Thoracic aorta (tissue), 2 donors: ENCODE results near the gene RAPGEFL1. TPM values are rescaled to one million over a fixed set of nuclear protein-coding genes. Genes with fewer than 3 reads are reported as not detected.
"Not testable (repeated sequence)": the region's sequence is repeated elsewhere in the genome, so short reads cannot be mapped to it uniquely, and the experiment has no call there.

ENCODE experiments used
- ATAC-seq: fragments of 150-250 bp; one replicate; pipeline ENCODE4 v1.8.0; 2017; ENCODE audit warnings: low read depth; ENCODE audit not compliant: insufficient number of reproducible peaks, low FRiP score
- DNase-seq: peaks from one replicate; pipeline ENCODE4 v3.0.0-alpha.2; 2020; ENCODE audit warnings: low spot score
- H3K27ac ChIP-seq, 2 donors: fragments of 200-600 bp; sonication (generic); 1 replicate in 1 of 2; 2 replicates in 1 of 2; pipeline ENCODE4 v1.5.1; 2016; ENCODE audit warnings: mild to moderate bottlenecking in 2 of 2, moderate library complexity in 2 of 2
- H3K27me3 ChIP-seq: fragments of 200-600 bp; sonication (generic); replicated peaks from 2 replicates; pipeline ENCODE4 v1.6.0; 2016; ENCODE audit warnings: mild to moderate bottlenecking; ENCODE audit not compliant: insufficient read depth
- H3K36me3 ChIP-seq: fragments of 200-600 bp; sonication (generic); one replicate; pipeline ENCODE4 v1.5.1; 2016
- H3K4me1 ChIP-seq, 2 donors: fragments of 200-600 bp; sonication (generic); 1 replicate in 1 of 2; 2 replicates in 1 of 2; pipeline versions ENCODE4 v1.5.1 to v1.6.0; 2016; ENCODE audit warnings: low read depth in 2 of 2, mild to moderate bottlenecking in 1 of 2; ENCODE audit not compliant: control insufficient read depth in 1 of 2
- H3K4me3 ChIP-seq: fragments of 200-600 bp; sonication (generic); 2 replicates; pipeline ENCODE4 v1.5.1; 2016; ENCODE audit warnings: mild to moderate bottlenecking
- H3K9me3 ChIP-seq: fragments of 200-600 bp; sonication (generic); 2 replicates; pipeline ENCODE4 v1.5.1; 2016
- total RNA-seq, 2 donors: library from RNA; depleted of rRNA; stranded (reverse); fragments of >200 nt; gene quantifications; one replicate each; pipeline versions ENCODE4 v1.1.0 to v1.2.3, GENCODE V29; 2016
- TF ChIP-seq, protein P1 (sequence below): fragments of 200-600 bp; sonication (generic); IDR thresholded peaks from one replicate; pipeline ENCODE4 v1.5.1; 2019; ENCODE audit warnings: antibody characterized with exemption

Gene RAPGEFL1
- total RNA-seq, 2 donors from 2014 or later, result 7.3 to 21.7 TPM

- TF ChIP-seq, protein P1, sequence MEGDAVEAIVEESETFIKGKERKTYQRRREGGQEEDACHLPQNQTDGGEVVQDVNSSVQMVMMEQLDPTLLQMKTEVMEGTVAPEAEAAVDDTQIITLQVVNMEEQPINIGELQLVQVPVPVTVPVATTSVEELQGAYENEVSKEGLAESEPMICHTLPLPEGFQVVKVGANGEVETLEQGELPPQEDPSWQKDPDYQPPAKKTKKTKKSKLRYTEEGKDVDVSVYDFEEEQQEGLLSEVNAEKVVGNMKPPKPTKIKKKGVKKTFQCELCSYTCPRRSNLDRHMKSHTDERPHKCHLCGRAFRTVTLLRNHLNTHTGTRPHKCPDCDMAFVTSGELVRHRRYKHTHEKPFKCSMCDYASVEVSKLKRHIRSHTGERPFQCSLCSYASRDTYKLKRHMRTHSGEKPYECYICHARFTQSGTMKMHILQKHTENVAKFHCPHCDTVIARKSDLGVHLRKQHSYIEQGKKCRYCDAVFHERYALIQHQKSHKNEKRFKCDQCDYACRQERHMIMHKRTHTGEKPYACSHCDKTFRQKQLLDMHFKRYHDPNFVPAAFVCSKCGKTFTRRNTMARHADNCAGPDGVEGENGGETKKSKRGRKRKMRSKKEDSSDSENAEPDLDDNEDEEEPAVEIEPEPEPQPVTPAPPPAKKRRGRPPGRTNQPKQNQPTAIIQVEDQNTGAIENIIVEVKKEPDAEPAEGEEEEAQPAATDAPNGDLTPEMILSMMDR, result no peak
- peak overlapping the region; percentile 81 to 88 for H3K27ac ChIP-seq
These were observed 40.9 kb downstream of the RAPGEFL1 start for GRCh38 chr17:40218006-40218739.

GRCh38 chr17:40218740-40219593, 41.7 kb downstream of the RAPGEFL1 start, which contains the start of gene WIPF2:
Gene WIPF2, plus strand, starts transcription at chr17:40219304. Its CDS starts 37,156 bp downstream, at chr17:40256460.
- DNase-seq (peak; percentile 84), ATAC-seq (peak; percentile 98)
- TF ChIP-seq, protein P1, result peak; percentile 73
- H3K36me3 ChIP-seq, result no peaks in the 10 kb centered on the region
- peak within 1 kb of the TSS; percentile 88 for H3K4me3 ChIP-seq
- H3K27me3 ChIP-seq, result no peaks in the 10 kb centered on the region
- no peaks in the 10 kb centered on the region for H3K9me3 ChIP-seq
- peaks cover 5 to 19% of the 10 kb centered on the region in 2 donors for H3K4me1 ChIP-seq
- peak within 1 kb of the TSS; percentile 81 to 88 for H3K27ac ChIP-seq

More at GRCh38 chr17:40218006-40218739, 40.9 kb downstream of the RAPGEFL1 start:
- DNase-seq (no peak), ATAC-seq (no peak)
- no peaks in the 10 kb centered on the region for H3K36me3 ChIP-seq
- H3K4me3 ChIP-seq, result peak overlapping the region; percentile 88
- no peaks in the 10 kb centered on the region for H3K27me3 ChIP-seq
- peaks cover 5 to 19% of the 10 kb centered on the region in 2 donors for H3K4me1 ChIP-seq
- H3K9me3 ChIP-seq, result no peaks in the 10 kb centered on the region

- no peaks in the 10 kb centered on the region for H3K27me3 ChIP-seq
- peak overlapping the region; percentile 81 to 88 for H3K27ac ChIP-seq
- peak; percentile 4 for DNase-seq
- ATAC-seq, result peak; percentile 33
- peaks cover 5 to 24% of the 10 kb centered on the region in 2 donors for H3K4me1 ChIP-seq
- no peaks in the 10 kb centered on the region for H3K36me3 ChIP-seq
- peak overlapping the region; percentile 88 for H3K4me3 ChIP-seq
- TF ChIP-seq, protein P1, result no peak
- no peaks in the 10 kb centered on the region for H3K9me3 ChIP-seq
These were observed 42.5 kb downstream of the RAPGEFL1 start for GRCh38 chr17:40219594-40220338.

GRCh38 chr17:40224718-40225550, 47.7 kb downstream of the RAPGEFL1 start:
- peaks cover 5 to 30% of the 10 kb centered on the region in 2 donors for H3K4me1 ChIP-seq
- ATAC-seq, result no peak
- peak; percentile 9 for DNase-seq
- TF ChIP-seq, protein P1, result no peak
- no peak overlapping the region for H3K4me3 ChIP-seq
- no peaks in the 10 kb centered on the region for H3K27me3 ChIP-seq
- H3K27ac ChIP-seq, result peak overlapping the region; percentile 26 to 61
- H3K9me3 ChIP-seq, result no peaks in the 10 kb centered on the region
- H3K36me3 ChIP-seq, result no peaks in the 10 kb centered on the region

DNA sequence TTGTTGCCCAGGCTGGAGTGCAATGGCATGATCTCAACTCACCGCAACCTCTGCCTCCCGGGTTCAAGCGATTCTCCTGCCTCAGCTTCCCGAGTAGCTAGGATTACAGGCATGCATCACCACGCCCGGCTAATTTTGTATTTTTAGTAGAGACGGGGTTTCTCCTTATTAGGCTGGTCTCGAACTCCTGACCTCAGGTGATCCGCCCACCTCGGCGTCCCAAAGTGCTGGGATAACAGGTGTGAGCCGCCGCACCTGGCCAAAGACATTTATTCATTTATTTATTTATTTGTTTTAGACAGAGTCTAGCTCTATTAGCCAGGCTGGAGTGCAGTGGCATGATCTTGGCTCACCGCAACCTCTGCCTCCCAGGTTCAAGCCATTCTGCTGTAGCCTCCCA, 51.9 kb downstream of the RAPGEFL1 start:
- H3K27me3 ChIP-seq, H3K9me3 ChIP-seq: not testable (repeated sequence)

More for the DNA sequence above, 51.9 kb downstream of the RAPGEFL1 start:
- not testable (repeated sequence) for ATAC-seq, H3K27ac ChIP-seq, DNase-seq, H3K4me3 ChIP-seq
- peaks cover 11% of the 10 kb centered on the region for H3K36me3 ChIP-seq
- H3K4me1 ChIP-seq, result peaks cover 0 to 17% of the 10 kb centered on the region in 2 donors
